ENCODE results near the gene CMAS.
A peak's percentile ranks its signal among the peaks of the same experiment; 100 is the strongest.
"Not testable (repeated sequence)": the region's sequence is repeated elsewhere in the genome, so short reads cannot be mapped to it uniquely, and the experiment has no call there.

Gene CMAS

GRCh38 chr12:22046090-22046967, at the start of gene CMAS:
CMAS (plus strand) TSS chr12:22046218; CDS start chr12:22046304, 86 bp downstream.
- H3K27ac ChIP-seq = peak within 1 kb of the TSS; percentile 87
- TF ChIP-seq, protein P1, sequence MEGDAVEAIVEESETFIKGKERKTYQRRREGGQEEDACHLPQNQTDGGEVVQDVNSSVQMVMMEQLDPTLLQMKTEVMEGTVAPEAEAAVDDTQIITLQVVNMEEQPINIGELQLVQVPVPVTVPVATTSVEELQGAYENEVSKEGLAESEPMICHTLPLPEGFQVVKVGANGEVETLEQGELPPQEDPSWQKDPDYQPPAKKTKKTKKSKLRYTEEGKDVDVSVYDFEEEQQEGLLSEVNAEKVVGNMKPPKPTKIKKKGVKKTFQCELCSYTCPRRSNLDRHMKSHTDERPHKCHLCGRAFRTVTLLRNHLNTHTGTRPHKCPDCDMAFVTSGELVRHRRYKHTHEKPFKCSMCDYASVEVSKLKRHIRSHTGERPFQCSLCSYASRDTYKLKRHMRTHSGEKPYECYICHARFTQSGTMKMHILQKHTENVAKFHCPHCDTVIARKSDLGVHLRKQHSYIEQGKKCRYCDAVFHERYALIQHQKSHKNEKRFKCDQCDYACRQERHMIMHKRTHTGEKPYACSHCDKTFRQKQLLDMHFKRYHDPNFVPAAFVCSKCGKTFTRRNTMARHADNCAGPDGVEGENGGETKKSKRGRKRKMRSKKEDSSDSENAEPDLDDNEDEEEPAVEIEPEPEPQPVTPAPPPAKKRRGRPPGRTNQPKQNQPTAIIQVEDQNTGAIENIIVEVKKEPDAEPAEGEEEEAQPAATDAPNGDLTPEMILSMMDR (conservative IDR thresholded peaks at IDR 0.05) = no peak

GRCh38 chr12:21998295-21998694, 47.7 kb upstream of the CMAS start:
- H3K27ac ChIP-seq = no peak overlapping the region
- TF ChIP-seq, protein P1 (conservative IDR thresholded peaks at IDR 0.05) = no peak

GRCh38 chr12:21998782-21999181, 47.2 kb upstream of the CMAS start:
- H3K27ac ChIP-seq = no peak overlapping the region
- TF ChIP-seq, protein P1 (conservative IDR thresholded peaks at IDR 0.05) = no peak

GRCh38 chr12:22002430-22002829, 43.6 kb upstream of the CMAS start:
- no peak overlapping the region for H3K27ac ChIP-seq
- TF ChIP-seq, protein P1 (conservative IDR thresholded peaks at IDR 0.05) = no peak

DNA sequence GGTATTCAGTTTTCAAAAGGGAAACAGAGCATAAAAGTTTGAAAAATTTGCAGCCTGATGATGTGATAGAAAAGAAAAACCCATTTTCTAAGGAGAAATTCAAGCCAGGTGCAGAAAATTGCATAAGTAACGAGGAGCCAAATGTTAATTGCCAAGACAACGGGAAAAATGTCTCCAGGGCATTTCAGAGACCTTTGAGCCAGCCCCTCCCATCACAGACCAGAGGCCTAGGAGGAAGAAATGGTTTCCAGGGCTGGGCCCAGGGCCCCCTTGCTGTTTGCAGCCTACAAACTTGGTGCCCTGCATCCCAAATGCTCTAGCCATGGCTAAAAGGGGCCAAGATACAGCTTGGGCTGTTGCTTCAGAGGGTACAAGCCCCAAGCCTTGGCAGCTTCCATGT, 38.2 kb upstream of the CMAS start:
- not testable (repeated sequence) for H3K27ac ChIP-seq

DNA sequence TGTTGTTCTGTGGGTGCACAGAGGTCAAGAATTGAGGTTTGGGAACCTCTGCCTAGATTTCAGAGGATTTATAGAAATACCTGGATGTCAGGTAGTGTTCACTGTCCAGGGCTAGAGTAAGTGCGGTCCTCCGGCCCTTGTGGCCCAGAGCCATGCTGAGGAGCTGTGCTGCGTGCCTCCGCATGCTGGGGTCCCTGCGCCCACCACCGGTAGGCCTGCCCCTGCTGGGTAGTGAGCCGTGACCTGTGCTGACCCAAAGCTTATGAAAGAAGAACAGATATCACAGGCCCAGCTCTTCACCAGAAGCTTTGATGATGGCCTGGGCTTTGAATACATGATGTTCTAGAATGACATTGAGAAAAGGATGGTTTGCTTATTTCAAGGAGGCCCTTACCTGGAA, 37.8 kb upstream of the CMAS start:
- no peak overlapping the region for H3K27ac ChIP-seq
- TF ChIP-seq, protein P1 (conservative IDR thresholded peaks at IDR 0.05) = no peak

- TF ChIP-seq, protein P1 (conservative IDR thresholded peaks at IDR 0.05) = no peak
- H3K27ac ChIP-seq = no peak overlapping the region
Observed at GRCh38 chr12:22014041-22014782, 31.8 kb upstream of the CMAS start.

GRCh38 chr12:22014783-22015144, 31.3 kb upstream of the CMAS start:
- H3K27ac ChIP-seq = no peak overlapping the region
- TF ChIP-seq, protein P1 (conservative IDR thresholded peaks at IDR 0.05) = no peak
